ENCODE results near the gene RMND5B. TPM values are rescaled to one million over a fixed set of nuclear protein-coding genes. Genes with fewer than 3 reads are reported as not detected.

RMND5B gene
- total RNA-seq, 1 donor from 2014 or later, result 51.6 TPM

GRCh38 chr5:178186427-178186826, 55.6 kb downstream of the RMND5B start:
- Histone ChIP-seq H3K4me1 (no peaks in the 10 kb centered on the region), H3K36me3 (no peaks in the 10 kb centered on the region), H3K27ac (no peak overlapping the region), H3K4me3 (no peak overlapping the region), H3K9me3 (no peaks in the 10 kb centered on the region), H3K27me3 (no peaks in the 10 kb centered on the region)
- intact Hi-C loops (cut with DNase I), result no loop called here
- DNase-seq (ENCODE audit: extremely low spot score in 2 of 2), result no peak
- TF ChIP-seq CTCF (IDR thresholded peaks at IDR 0.05), result no peak
- no peak for TF ChIP-seq POLR2A (IDR thresholded peaks at IDR 0.05)
- TF ChIP-seq POLR2AphosphoS5 (IDR thresholded peaks at IDR 0.05; ENCODE audit: insufficient read depth in 1 of 2, low read depth in 1 of 2), result no peak

- Histone ChIP-seq H3K9me3 (no peaks in the 10 kb centered on the region), H3K4me1 (no peaks in the 10 kb centered on the region), H3K4me3 (no peak within 1 kb of the TSS), H3K36me3 (no peaks in the 10 kb centered on the region), H3K27ac (no peak within 1 kb of the TSS), H3K27me3 (no peaks in the 10 kb centered on the region)
- intact Hi-C loops (cut with DNase I), result no loop called here
- TF ChIP-seq POLR2A (IDR thresholded peaks at IDR 0.05), result no peak
- TF ChIP-seq POLR2AphosphoS5 (IDR thresholded peaks at IDR 0.05; ENCODE audit: insufficient read depth in 1 of 2, low read depth in 1 of 2), result no peak
- TF ChIP-seq CTCF (IDR thresholded peaks at IDR 0.05), result no peak
- DNase-seq (ENCODE audit: extremely low spot score in 2 of 2), result no peak
These were observed 56.2 kb downstream of the RMND5B start, which contains the start of gene GMCL2 for GRCh38 chr5:178187014-178187413. GMCL2 (minus strand) TSS chr5:178187371; CDS start chr5:178187299, 72 bp downstream.

- Histone ChIP-seq H3K36me3 (no peaks in the 10 kb centered on the region), H3K4me3 (no peak overlapping the region), H3K27me3 (no peaks in the 10 kb centered on the region), H3K9me3 (no peaks in the 10 kb centered on the region), H3K4me1 (no peaks in the 10 kb centered on the region), H3K27ac (no peak overlapping the region)
- intact Hi-C loops (cut with DNase I), result no loop called here
- TF ChIP-seq POLR2A (IDR thresholded peaks at IDR 0.05) (no peak), POLR2AphosphoS5 (IDR thresholded peaks at IDR 0.05; ENCODE audit: insufficient read depth in 1 of 2, low read depth in 1 of 2) (no peak), CTCF (IDR thresholded peaks at IDR 0.05) (no peak)
- no peak for DNase-seq (ENCODE audit: extremely low spot score in 2 of 2)
These were observed 58.6 kb downstream of the RMND5B start for GRCh38 chr5:178189433-178189832.

GRCh38 chr5:178191661-178192060, 60.8 kb downstream of the RMND5B start:
- H3K4me3 ChIP-seq, result no peak overlapping the region
- intact Hi-C loops (cut with DNase I), result no loop called here
- no peaks in the 10 kb centered on the region for H3K36me3 ChIP-seq
- no peak for DNase-seq (ENCODE audit: extremely low spot score in 2 of 2)
- no peak overlapping the region for H3K27ac ChIP-seq
- H3K27me3 ChIP-seq, result no peaks in the 10 kb centered on the region
- no peaks in the 10 kb centered on the region for H3K9me3 ChIP-seq
- TF ChIP-seq CTCF (IDR thresholded peaks at IDR 0.05), result no peak
- TF ChIP-seq POLR2AphosphoS5 (IDR thresholded peaks at IDR 0.05; ENCODE audit: insufficient read depth in 1 of 2, low read depth in 1 of 2), result no peak
- TF ChIP-seq POLR2A (IDR thresholded peaks at IDR 0.05), result no peak
- no peaks in the 10 kb centered on the region for H3K4me1 ChIP-seq

- H3K9me3 ChIP-seq, result no peaks in the 10 kb centered on the region
- H3K27me3 ChIP-seq, result no peaks in the 10 kb centered on the region
- intact Hi-C loops (cut with DNase I), result no loop called here
- no peaks in the 10 kb centered on the region for H3K36me3 ChIP-seq
- TF ChIP-seq POLR2AphosphoS5 (IDR thresholded peaks at IDR 0.05; ENCODE audit: insufficient read depth in 1 of 2, low read depth in 1 of 2), result peak in 1 of 2 donors; percentile 20
- TF ChIP-seq CTCF (IDR thresholded peaks at IDR 0.05), result no peak
- H3K27ac ChIP-seq, result no peak overlapping the region
- H3K4me1 ChIP-seq, result no peaks in the 10 kb centered on the region
- no peak for DNase-seq (ENCODE audit: extremely low spot score in 2 of 2)
- no peak overlapping the region for H3K4me3 ChIP-seq
These were observed 61.4 kb downstream of the RMND5B start for GRCh38 chr5:178192244-178192643.

Measured in vagina (tissue), 2 donors.